ENCODE measurements around the gene PDS5B. TPM values are rescaled to one million over a fixed set of nuclear protein-coding genes. Genes with fewer than 3 reads are reported as not detected.
"Not testable (repeated sequence)": the region's sequence is repeated elsewhere in the genome, so short reads cannot be mapped to it uniquely, and the experiment has no call there.

The PDS5B gene
- total RNA-seq, 1 experiment from 2014 or later, result 26.5 TPM

- intact Hi-C loops (cut with micrococcal nuclease); H3K27me3 ChIP-seq (ENCODE audit: insufficient read depth, low read length); H2AFZ ChIP-seq (ENCODE audit: low read depth, low read length, poor library complexity, severe bottlenecking); ATAC-seq; H3K4me2 ChIP-seq (ENCODE audit: low read length); DNase-seq (ENCODE audit: low read depth, low spot score); CTCF ChIA-PET; H4K20me1 ChIP-seq (ENCODE audit: insufficient read depth); H3K9me2 ChIP-seq (ENCODE audit: insufficient read depth); H3K9me3 ChIP-seq (ENCODE audit: control insufficient read depth in 1 of 2, insufficient read depth in 1 of 2, low read depth in 1 of 2, low read length in 2 of 2); H3K4me3 ChIP-seq (replicated peaks in 1 of 2; ENCODE audit: low read depth in 1 of 2, low read length in 2 of 2); RAD21 ChIA-PET (ENCODE audit: low non-redundant PET in 1 of 2, low total read pairs in 2 of 2, uncharacterized antibody in 2 of 2, unreplicated experiment in 2 of 2); H3K79me2 ChIP-seq (ENCODE audit: insufficient read depth, low read length); H3K27ac ChIP-seq (ENCODE audit: low read depth, low read length); BruUV-seq (replicated peaks); H3K9ac ChIP-seq (ENCODE audit: low read length); H3K4me1 ChIP-seq (ENCODE audit: control insufficient read depth in 1 of 2, insufficient read depth in 2 of 2, low read length in 2 of 2); POLR2A ChIA-PET: not testable (repeated sequence)
- H3K36me3 ChIP-seq (ENCODE audit: control insufficient read depth in 1 of 2, insufficient read depth in 2 of 2, low read length in 2 of 2), result peaks cover 0 to 17% of the 10 kb centered on the region in 2 experiments; a peak in 3 of 4 replicates
Measured at GRCh38 chr13:32716201-32716600, 129.9 kb downstream of the PDS5B start.

GRCh38 chr13:32720026-32720425 lies 133.8 kb downstream of the PDS5B start:
- TF ChIP-seq EZH2 (IDR thresholded peaks at IDR 0.05) (no peak), ZBTB33 (IDR thresholded peaks at IDR 0.05; ENCODE audit: extremely low read depth, insufficient replicate concordance, low read length) (no peak), EZH2phosphoT487 (IDR thresholded peaks at IDR 0.05; ENCODE audit: borderline replicate concordance) (no peak), TCF7L2 (IDR thresholded peaks at IDR 0.05; ENCODE audit: borderline replicate concordance, extremely low read depth, insufficient read depth, insufficient read length) (no peak), SP1 (IDR thresholded peaks at IDR 0.05; ENCODE audit: low read depth) (no peak), ZNF274 (IDR thresholded peaks at IDR 0.05; ENCODE audit: low read depth, low read length) (no peak), ELF1 (IDR thresholded peaks at IDR 0.05; ENCODE audit: borderline replicate concordance, low read depth) (no peak), SIN3A (IDR thresholded peaks at IDR 0.05; ENCODE audit: low read depth) (no peak), POLR2A (IDR thresholded peaks at IDR 0.05; ENCODE audit: borderline replicate concordance, extremely low read depth, insufficient read depth, insufficient read length) (no peak), MAX (IDR thresholded peaks at IDR 0.05) (no peak), EGR1 (IDR thresholded peaks at IDR 0.05; ENCODE audit: low read depth) (no peak), FOSL1 (IDR thresholded peaks at IDR 0.05; ENCODE audit: low read depth) (no peak), JUND (IDR thresholded peaks at IDR 0.05) (no peak), REST (IDR thresholded peaks at IDR 0.05; ENCODE audit: low read depth) (no peak), RAD21 (IDR thresholded peaks at IDR 0.05; ENCODE audit: low read depth) (no peak)
- H3K9me2 ChIP-seq (ENCODE audit: insufficient read depth), result no peaks in the 10 kb centered on the region
- H3K4me3 ChIP-seq (replicated peaks in 1 of 2; ENCODE audit: low read depth in 1 of 2, low read length in 2 of 2), result no peak overlapping the region
- no peak overlapping the region for H3K27ac ChIP-seq (ENCODE audit: low read depth, low read length)
- no peaks in the 10 kb centered on the region for H3K4me1 ChIP-seq (ENCODE audit: control insufficient read depth in 1 of 2, insufficient read depth in 2 of 2, low read length in 2 of 2)
- no peaks in the 10 kb centered on the region for H3K36me3 ChIP-seq (ENCODE audit: control insufficient read depth in 1 of 2, insufficient read depth in 2 of 2, low read length in 2 of 2)
- no peak overlapping the region for H3K9ac ChIP-seq (ENCODE audit: low read length)
- no peak overlapping the region for H2AFZ ChIP-seq (ENCODE audit: low read depth, low read length, poor library complexity, severe bottlenecking)
- no peak overlapping the region for H3K4me2 ChIP-seq (ENCODE audit: low read length)
- intact Hi-C loops (cut with micrococcal nuclease), result no loop called here
- no TSS peak for BruUV-seq (replicated peaks)
- ChIA-PET CTCF (interaction anchor here (0.6 kb wide), 1 partner anchor 69 kb away, joined by 3 read pairs; no protein-coding TSS in a partner anchor), POLR2A (no interaction called here), RAD21 (ENCODE audit: low non-redundant PET in 1 of 2, low total read pairs in 2 of 2, uncharacterized antibody in 2 of 2, unreplicated experiment in 2 of 2) (no interaction called here)
- no peaks in the 10 kb centered on the region for H3K79me2 ChIP-seq (ENCODE audit: insufficient read depth, low read length)
- no peaks in the 10 kb centered on the region for H3K27me3 ChIP-seq (ENCODE audit: insufficient read depth, low read length)
- H4K20me1 ChIP-seq (ENCODE audit: insufficient read depth), result 0 out of 2 replicates have a peak, but pooled peaks cover 3% of the 10 kb centered on the region
- ATAC-seq (no peak), DNase-seq (ENCODE audit: low read depth, low spot score) (no peak)
- H3K9me3 ChIP-seq (ENCODE audit: control insufficient read depth in 1 of 2, insufficient read depth in 1 of 2, low read depth in 1 of 2, low read length in 2 of 2), result no peaks in the 10 kb centered on the region

All from HCT116 (cell line).